AG04450 (cell line): ENCODE measurements around the gene ZBBX. TPM values are rescaled to one million over a fixed set of nuclear protein-coding genes. Genes with fewer than 3 reads are reported as not detected.

Experiments
- CTCF ChIA-PET: fragments of 300-600, 350-600 bp; formaldehyde crosslinking; extraction: SDS; loops from one replicate; lab custom pipeline; 2022; ENCODE audit warnings: antibody characterized with exemption, inconsistent platforms; lab: Charles Lee
- POLR2A ChIA-PET: fragments of 350-600 bp; formaldehyde crosslinking; extraction: SDS; loops from one replicate; lab custom pipeline; 2021; ENCODE audit warnings: antibody characterized with exemption, inconsistent platforms; lab: Yijun Ruan, JAX
- DNase-seq: peaks from one replicate; pipeline ENCODE4 v3.0.0-alpha.2; 2011; ENCODE audit warnings: low read depth, low spot score
- H3K27ac ChIP-seq: one replicate; pipeline ENCODE4 v1.5.1; 2012; ENCODE audit warnings: low read depth, low read length, control low read depth
- H3K27me3 ChIP-seq: one replicate; pipeline ENCODE4 v1.6.0; 2012; ENCODE audit warnings: low read length; ENCODE audit not compliant: control insufficient read depth, insufficient read depth
- H3K4me3 ChIP-seq: 2 replicates; pipeline ENCODE4 v1.5.1; 2011; ENCODE audit warnings: mild to moderate bottlenecking, low read depth, low read length, control low read depth
- H3K9me3 ChIP-seq: 2 replicates; pipeline ENCODE4 v1.5.1; 2012; ENCODE audit warnings: low read length; ENCODE audit not compliant: control insufficient read depth, insufficient read depth
- polyA plus RNA-seq: library from polyadenylated mRNA; depleted of rRNA; stranded (reverse); fragments of >200 nt; gene quantifications from 2 replicates; pipeline ENCODE4 v1.2.3, GENCODE V29; 2011
- TF ChIP-seq, protein P1 (sequence below): IDR thresholded peaks from 2 replicates; pipeline ENCODE4 v1.5.1; 2011; ENCODE audit warnings: low read depth, low read length, control low read depth, inconsistent platforms

ZBBX gene
- polyA plus RNA-seq, 1 experiment = not detected

DNA sequence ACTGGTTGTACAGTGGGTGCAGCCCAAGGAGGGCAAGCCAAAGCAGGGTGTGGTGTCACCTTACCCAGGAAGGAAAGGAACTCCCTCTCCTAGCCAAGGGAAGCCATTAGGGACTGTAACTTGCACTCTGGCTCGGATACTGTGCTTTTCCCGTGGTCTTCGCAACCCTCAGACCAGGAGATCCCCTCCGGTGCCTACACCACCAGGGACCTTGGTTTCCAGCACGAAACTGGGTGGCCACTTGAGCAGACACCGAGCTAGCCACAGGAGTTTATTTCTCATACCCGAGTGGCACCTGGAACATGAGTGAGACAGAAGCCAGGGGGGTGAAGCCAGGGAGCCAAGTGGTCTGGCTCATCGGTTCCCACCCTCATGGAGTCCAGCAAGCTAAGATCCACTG lies 90.7 kb downstream of the ZBBX start:
- CTCF ChIA-PET = no interaction called here
- TF ChIP-seq, protein P1, sequence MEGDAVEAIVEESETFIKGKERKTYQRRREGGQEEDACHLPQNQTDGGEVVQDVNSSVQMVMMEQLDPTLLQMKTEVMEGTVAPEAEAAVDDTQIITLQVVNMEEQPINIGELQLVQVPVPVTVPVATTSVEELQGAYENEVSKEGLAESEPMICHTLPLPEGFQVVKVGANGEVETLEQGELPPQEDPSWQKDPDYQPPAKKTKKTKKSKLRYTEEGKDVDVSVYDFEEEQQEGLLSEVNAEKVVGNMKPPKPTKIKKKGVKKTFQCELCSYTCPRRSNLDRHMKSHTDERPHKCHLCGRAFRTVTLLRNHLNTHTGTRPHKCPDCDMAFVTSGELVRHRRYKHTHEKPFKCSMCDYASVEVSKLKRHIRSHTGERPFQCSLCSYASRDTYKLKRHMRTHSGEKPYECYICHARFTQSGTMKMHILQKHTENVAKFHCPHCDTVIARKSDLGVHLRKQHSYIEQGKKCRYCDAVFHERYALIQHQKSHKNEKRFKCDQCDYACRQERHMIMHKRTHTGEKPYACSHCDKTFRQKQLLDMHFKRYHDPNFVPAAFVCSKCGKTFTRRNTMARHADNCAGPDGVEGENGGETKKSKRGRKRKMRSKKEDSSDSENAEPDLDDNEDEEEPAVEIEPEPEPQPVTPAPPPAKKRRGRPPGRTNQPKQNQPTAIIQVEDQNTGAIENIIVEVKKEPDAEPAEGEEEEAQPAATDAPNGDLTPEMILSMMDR = no peak
- Histone ChIP-seq H3K27me3 (no peaks in the 10 kb centered on the region), H3K9me3 (peaks cover 8% of the 10 kb centered on the region; the same call in 1 of the 2 replicates), H3K27ac (peak overlapping the region; percentile 11), H3K4me3 (no peak overlapping the region)
- POLR2A ChIA-PET = no interaction called here
- DNase-seq = no peak

DNA sequence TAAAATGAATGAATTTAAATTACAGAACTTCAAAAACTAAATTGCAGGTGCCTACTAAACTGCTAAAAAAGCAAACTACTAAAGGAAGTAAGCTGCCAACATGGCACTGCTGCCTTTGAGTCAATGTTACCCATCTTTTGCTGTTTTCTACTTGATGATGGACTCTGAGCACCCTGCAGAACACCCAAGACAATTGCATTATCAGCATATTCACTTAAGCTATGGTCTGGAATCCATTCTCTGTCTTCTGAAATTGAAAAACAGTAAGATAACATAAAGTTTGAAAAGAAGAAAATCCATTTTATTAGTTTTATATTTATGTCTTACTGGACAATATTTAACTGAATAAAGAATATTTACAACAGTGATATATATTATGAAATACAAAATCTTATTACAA lies 91.4 kb downstream of the ZBBX start:
- DNase-seq = no peak
- ChIA-PET POLR2A (no interaction called here), CTCF (no interaction called here)
- H3K9me3 ChIP-seq = peaks cover 8% of the 10 kb centered on the region; the same call in 1 of the 2 replicates
- H3K27me3 ChIP-seq = no peaks in the 10 kb centered on the region
- TF ChIP-seq, protein P1 = no peak
- no peak overlapping the region for H3K4me3 ChIP-seq
- H3K27ac ChIP-seq = no peak overlapping the region

- ChIA-PET CTCF (no interaction called here), POLR2A (no interaction called here)
- Histone ChIP-seq H3K27me3 (no peaks in the 10 kb centered on the region), H3K27ac (no peak overlapping the region), H3K9me3 (peaks cover 8% of the 10 kb centered on the region; the same call in 1 of the 2 replicates), H3K4me3 (no peak overlapping the region)
- DNase-seq = no peak
- TF ChIP-seq, protein P1 = no peak
Measured at GRCh38 chr3:167287308-167287707, 92.8 kb downstream of the ZBBX start.

- DNase-seq = no peak
- H3K4me3 ChIP-seq = no peak overlapping the region
- H3K27ac ChIP-seq = no peak overlapping the region
- H3K27me3 ChIP-seq = no peaks in the 10 kb centered on the region
- no peaks in the 10 kb centered on the region; the same call in none of the 2 replicates for H3K9me3 ChIP-seq
- CTCF ChIA-PET = no interaction called here
- TF ChIP-seq, protein P1 = no peak
- POLR2A ChIA-PET = no interaction called here
Measured at GRCh38 chr3:167274141-167274874, 105.8 kb downstream of the ZBBX start.

DNA sequence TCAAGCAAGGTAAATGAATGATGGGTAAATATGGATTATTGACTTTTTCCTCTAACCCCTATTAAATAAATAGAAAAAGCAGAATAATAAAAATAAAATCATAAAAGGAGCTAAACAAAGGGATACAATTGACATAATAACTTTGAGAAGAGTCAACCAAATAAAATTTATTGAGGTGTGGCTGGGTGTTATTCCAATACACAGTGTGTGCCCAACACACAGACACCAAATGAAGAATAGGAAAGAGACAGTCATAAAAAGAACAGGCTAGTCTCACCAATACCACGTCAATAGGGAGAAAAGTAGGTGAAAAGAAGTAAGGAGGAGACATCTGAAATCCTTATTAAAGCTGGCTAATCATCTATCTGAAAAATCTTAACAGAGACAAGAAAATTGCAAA lies 127.1 kb downstream of the ZBBX start:
- ChIA-PET POLR2A (no interaction called here), CTCF (no interaction called here)
- H3K4me3 ChIP-seq = no peak overlapping the region
- H3K9me3 ChIP-seq = peaks cover 6% of the 10 kb centered on the region; the same call in 1 of the 2 replicates
- no peaks in the 10 kb centered on the region for H3K27me3 ChIP-seq
- DNase-seq = no peak
- TF ChIP-seq, protein P1 = no peak
- H3K27ac ChIP-seq = no peak overlapping the region
